Measurements from ENCODE around the gene SLC38A3. TPM values are rescaled to one million over a fixed set of nuclear protein-coding genes. Genes with fewer than 3 reads are reported as not detected.
A peak's percentile ranks its signal among the peaks of the same experiment; 100 is the strongest.

Gene SLC38A3
- total and polyA plus RNA-seq, 2 donors (not counting 3 experiments of a cell fraction or from before 2014, with no cell fraction given): 0.60 to 1.1 TPM

DNA sequence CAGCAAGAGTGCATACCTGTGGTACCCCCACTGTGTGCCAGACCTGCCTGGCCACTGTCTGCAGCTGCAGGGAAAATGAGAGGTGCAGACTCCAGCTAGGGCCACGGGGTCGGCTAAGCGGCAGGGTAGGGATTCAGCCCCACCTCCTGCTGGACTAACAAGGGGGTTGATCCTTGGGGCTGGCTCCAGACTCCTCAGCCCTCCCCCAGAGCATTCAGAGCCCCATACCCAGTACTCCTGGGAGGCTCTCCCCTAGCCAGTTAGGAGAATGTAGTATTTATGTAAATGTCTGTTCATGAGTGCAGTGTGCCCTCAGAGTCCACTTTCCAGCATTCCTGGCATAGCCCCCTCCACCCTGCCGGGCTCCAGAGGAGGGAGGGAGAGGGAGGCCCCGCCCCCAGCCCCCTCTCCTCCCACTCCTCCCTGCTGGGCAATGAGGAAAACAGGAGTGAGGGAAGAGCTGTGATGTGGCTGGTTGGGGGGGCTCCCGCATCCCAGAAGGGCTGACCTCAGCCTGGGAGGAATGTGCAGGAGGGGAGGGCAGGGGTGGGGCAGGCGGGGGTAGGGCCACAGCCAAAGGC is 59.4 kb downstream of the SLC38A3 start:
- ChIA-PET POLR2A (interaction anchor here (0.6 to 2.4 kb wide), 2 partner anchors 29 to 69 kb away, joined by 3 to 14 read pairs; partner anchors contain the start of gene GNAI2), CTCF (interaction anchor here (0.8 to 2.3 kb wide), 5 partner anchors 10 to 70 kb away, joined by 3 to 16 read pairs (median 6); no protein-coding TSS in a partner anchor)
- Histone ChIP-seq H2AFZ (ENCODE audit: low read depth, low read length) (no peak overlapping the region), H3K9ac (replicated peaks; ENCODE audit: extremely low read depth, insufficient read depth, low read length) (no peak overlapping the region), H3K9me1 (replicated peaks; ENCODE audit: control insufficient read depth, extremely low read depth, insufficient read depth, low read length) (no peaks in the 10 kb centered on the region), H3K4me2 (ENCODE audit: insufficient read depth, low read length) (no peak overlapping the region), H3K27ac (ENCODE audit: insufficient read depth, low read depth, low read length) (no peak overlapping the region), H3K79me2 (ENCODE audit: control insufficient read depth, insufficient read depth, low read length) (no peaks in the 10 kb centered on the region), H3K9me3 (replicated peaks; ENCODE audit: control insufficient read depth, insufficient read depth, low read length) (no peaks in the 10 kb centered on the region), H3K27me3 (ENCODE audit: control insufficient read depth in 2 of 2, insufficient read depth in 2 of 2, low read length in 2 of 2) (peaks cover 3 to 6% of the 10 kb centered on the region in 2 experiments), H3K4me3 (replicated peaks in 1 of 3; ENCODE audit: insufficient read depth in 1 of 3, low read depth in 1 of 3, low read length in 3 of 3) (no peak overlapping the region), H3K36me3 (ENCODE audit: control insufficient read depth in 2 of 2, extremely low read depth in 1 of 2, insufficient read depth in 2 of 2, low read length in 2 of 2) (no peaks in the 10 kb centered on the region), H4K20me1 (replicated peaks; ENCODE audit: control insufficient read depth, extremely low read depth, insufficient read depth, low read length) (no peaks in the 10 kb centered on the region), H3K4me1 (ENCODE audit: control insufficient read depth, extremely low read depth, insufficient read depth, low read length) (peaks cover 11% of the 10 kb centered on the region)
- BruUV-seq (replicated peaks): no TSS peak
- TF ChIP-seq JUN (IDR thresholded peaks at IDR 0.05; ENCODE audit: borderline replicate concordance, insufficient read depth, insufficient read length, low read depth) (no peak), MYC (IDR thresholded peaks at IDR 0.05; ENCODE audit: low read depth, low read length) (no peak), GATA2 (IDR thresholded peaks at IDR 0.05; ENCODE audit: insufficient read depth, insufficient read length, low read depth, low read length) (no peak), POLR2A (IDR thresholded peaks at IDR 0.05; ENCODE audit: low read depth, low read length) (no peak), POLR2AphosphoS5 (IDR thresholded peaks at IDR 0.05; ENCODE audit: insufficient read depth, low read depth, low read length) (no peak)
- TF ChIP-seq, protein P1, sequence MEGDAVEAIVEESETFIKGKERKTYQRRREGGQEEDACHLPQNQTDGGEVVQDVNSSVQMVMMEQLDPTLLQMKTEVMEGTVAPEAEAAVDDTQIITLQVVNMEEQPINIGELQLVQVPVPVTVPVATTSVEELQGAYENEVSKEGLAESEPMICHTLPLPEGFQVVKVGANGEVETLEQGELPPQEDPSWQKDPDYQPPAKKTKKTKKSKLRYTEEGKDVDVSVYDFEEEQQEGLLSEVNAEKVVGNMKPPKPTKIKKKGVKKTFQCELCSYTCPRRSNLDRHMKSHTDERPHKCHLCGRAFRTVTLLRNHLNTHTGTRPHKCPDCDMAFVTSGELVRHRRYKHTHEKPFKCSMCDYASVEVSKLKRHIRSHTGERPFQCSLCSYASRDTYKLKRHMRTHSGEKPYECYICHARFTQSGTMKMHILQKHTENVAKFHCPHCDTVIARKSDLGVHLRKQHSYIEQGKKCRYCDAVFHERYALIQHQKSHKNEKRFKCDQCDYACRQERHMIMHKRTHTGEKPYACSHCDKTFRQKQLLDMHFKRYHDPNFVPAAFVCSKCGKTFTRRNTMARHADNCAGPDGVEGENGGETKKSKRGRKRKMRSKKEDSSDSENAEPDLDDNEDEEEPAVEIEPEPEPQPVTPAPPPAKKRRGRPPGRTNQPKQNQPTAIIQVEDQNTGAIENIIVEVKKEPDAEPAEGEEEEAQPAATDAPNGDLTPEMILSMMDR (IDR thresholded peaks at IDR 0.05; ENCODE audit: extremely low read depth in 1 of 2, insufficient read depth in 1 of 2, low read depth in 1 of 2, low read length in 2 of 2): no peak
- FAIRE-seq (no peak), DNase-seq (ENCODE audit: low read depth, low spot score) (peak; percentile 39)
- intact Hi-C loops (cut with micrococcal nuclease): loop anchor here (10.0 kb wide), 1 partner anchor 140 kb away; no protein-coding TSS in a partner anchor
- dilution Hi-C loops (cut with MboI; ENCODE audit: extremely low pct_ligation_motif_present, low sequenced_read_pairs): no loop called here
